SK-N-SH treated with all-trans-retinoic acid at 6 μM for 48 hours (cell line): ENCODE measurements around the gene FUT7.

Experiments used
- ARNTL ChIP-seq: fragments of 450-650 bp; formaldehyde crosslinking; IDR thresholded peaks from 2 replicates; pipeline ENCODE4 v1.5.0; 2020; ENCODE audit warnings: low read depth, mild to moderate bottlenecking, moderate library complexity, borderline replicate concordance
- BACH2 ChIP-seq: fragments of 250-450 bp; sonication (Bioruptor Pico); IDR thresholded peaks from 2 replicates; pipeline ENCODE4 v1.9.0; 2021; ENCODE audit warnings: mild to moderate bottlenecking, borderline replicate concordance
- ESRRG ChIP-seq: fragments of 250-450 bp; sonication (Bioruptor Pico); IDR thresholded peaks from 2 replicates; pipeline ENCODE4 v1.6.1; 2021; ENCODE audit warnings: mild to moderate bottlenecking
- ISL1 ChIP-seq: fragments of 250-450 bp; sonication (Bioruptor Pico); IDR thresholded peaks from 2 replicates; pipeline ENCODE4 v2.1.2; 2022; ENCODE audit warnings: mild to moderate bottlenecking, moderate library complexity
- RARB ChIP-seq: fragments of 250-450 bp; sonication (Bioruptor Pico); IDR thresholded peaks from 2 replicates; pipeline ENCODE4 v1.8.0; 2021; ENCODE audit warnings: mild to moderate bottlenecking, moderate library complexity
- ZFP3 ChIP-seq: fragments of 250-450 bp; sonication (Bioruptor Pico); IDR thresholded peaks from 2 replicates; pipeline ENCODE4 v1.5.0; 2020; ENCODE audit warnings: mild to moderate bottlenecking, moderate library complexity
- TF ChIP-seq, protein P1 (sequence below): fragments of 250-450 bp; sonication (Bioruptor Pico); IDR thresholded peaks from 2 replicates; pipeline ENCODE4 v1.8.0; 2020; ENCODE audit warnings: mild to moderate bottlenecking, moderate library complexity, borderline replicate concordance
- TF ChIP-seq, protein P2 (sequence below): fragments of 250-450 bp; sonication (Bioruptor Pico); IDR thresholded peaks from 2 replicates; pipeline ENCODE4 v1.5.0; 2020; ENCODE audit warnings: mild to moderate bottlenecking, moderate library complexity

DNA sequence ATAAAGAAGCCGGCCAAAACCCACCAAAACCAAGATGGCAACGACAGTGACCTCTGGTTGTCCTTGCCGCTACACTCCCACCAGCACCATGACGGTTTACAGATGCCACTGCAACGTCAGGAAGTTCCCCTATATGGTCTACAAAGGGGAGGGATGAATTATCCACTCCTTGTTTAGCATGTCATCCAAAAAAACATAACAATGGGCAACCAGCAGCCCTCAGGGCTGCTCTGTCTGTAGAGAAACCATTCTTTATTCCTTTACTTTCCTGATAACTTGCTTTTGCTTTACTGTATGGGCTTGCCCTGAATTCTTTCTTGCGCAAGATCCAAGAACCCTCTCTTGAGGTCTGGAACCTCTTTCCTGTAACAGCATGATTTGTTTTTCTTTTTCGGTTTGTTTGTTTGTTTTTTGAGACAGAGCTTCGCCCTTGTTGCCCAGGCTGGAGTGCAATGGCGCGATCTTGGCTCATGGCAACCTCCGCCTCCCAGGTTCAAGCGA lies 43.4 kb upstream of the FUT7 start:
- TF ChIP-seq, protein P1, sequence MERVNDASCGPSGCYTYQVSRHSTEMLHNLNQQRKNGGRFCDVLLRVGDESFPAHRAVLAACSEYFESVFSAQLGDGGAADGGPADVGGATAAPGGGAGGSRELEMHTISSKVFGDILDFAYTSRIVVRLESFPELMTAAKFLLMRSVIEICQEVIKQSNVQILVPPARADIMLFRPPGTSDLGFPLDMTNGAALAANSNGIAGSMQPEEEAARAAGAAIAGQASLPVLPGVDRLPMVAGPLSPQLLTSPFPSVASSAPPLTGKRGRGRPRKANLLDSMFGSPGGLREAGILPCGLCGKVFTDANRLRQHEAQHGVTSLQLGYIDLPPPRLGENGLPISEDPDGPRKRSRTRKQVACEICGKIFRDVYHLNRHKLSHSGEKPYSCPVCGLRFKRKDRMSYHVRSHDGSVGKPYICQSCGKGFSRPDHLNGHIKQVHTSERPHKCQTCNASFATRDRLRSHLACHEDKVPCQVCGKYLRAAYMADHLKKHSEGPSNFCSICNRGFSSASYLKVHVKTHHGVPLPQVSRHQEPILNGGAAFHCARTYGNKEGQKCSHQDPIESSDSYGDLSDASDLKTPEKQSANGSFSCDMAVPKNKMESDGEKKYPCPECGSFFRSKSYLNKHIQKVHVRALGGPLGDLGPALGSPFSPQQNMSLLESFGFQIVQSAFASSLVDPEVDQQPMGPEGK (CRISPR knock-in tag), result no peak
- TF ChIP-seq ISL1 (CRISPR knock-in tag) (no peak), BACH2 (CRISPR knock-in tag) (no peak), ARNTL (no peak), RARB (CRISPR knock-in tag) (no peak), ZFP3 (no peak), ESRRG (CRISPR knock-in tag) (no peak)
- TF ChIP-seq, protein P2, sequence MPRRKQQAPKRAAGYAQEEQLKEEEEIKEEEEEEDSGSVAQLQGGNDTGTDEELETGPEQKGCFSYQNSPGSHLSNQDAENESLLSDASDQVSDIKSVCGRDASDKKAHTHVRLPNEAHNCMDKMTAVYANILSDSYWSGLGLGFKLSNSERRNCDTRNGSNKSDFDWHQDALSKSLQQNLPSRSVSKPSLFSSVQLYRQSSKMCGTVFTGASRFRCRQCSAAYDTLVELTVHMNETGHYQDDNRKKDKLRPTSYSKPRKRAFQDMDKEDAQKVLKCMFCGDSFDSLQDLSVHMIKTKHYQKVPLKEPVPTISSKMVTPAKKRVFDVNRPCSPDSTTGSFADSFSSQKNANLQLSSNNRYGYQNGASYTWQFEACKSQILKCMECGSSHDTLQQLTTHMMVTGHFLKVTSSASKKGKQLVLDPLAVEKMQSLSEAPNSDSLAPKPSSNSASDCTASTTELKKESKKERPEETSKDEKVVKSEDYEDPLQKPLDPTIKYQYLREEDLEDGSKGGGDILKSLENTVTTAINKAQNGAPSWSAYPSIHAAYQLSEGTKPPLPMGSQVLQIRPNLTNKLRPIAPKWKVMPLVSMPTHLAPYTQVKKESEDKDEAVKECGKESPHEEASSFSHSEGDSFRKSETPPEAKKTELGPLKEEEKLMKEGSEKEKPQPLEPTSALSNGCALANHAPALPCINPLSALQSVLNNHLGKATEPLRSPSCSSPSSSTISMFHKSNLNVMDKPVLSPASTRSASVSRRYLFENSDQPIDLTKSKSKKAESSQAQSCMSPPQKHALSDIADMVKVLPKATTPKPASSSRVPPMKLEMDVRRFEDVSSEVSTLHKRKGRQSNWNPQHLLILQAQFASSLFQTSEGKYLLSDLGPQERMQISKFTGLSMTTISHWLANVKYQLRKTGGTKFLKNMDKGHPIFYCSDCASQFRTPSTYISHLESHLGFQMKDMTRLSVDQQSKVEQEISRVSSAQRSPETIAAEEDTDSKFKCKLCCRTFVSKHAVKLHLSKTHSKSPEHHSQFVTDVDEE (CRISPR knock-in tag), result no peak
